GM23338 (cell line): ENCODE results near the gene NME2. TPM values are rescaled to one million over a fixed set of nuclear protein-coding genes. Genes with fewer than 3 reads are reported as not detected.

Experiments
- ATAC-seq: fragments of 200-7000 bp; cut with Tn5 transposase; 3 replicates; pipeline ENCODE4 v1.9.1; 2020
- DNase-seq: peaks from one replicate; pipeline ENCODE4 v3.0.0-alpha.2; 2015; ENCODE audit warnings: low spot score
- H2AFZ ChIP-seq: fragments of 200-600 bp; sonication (generic); 2 replicates; pipeline ENCODE4 v1.8.0; 2016; ENCODE audit warnings: antibody characterized with exemption, mild to moderate bottlenecking, moderate library complexity
- H3F3A ChIP-seq: fragments of 200-600 bp; sonication (generic); replicated peaks from 2 replicates; pipeline ENCODE4 v1.8.0; 2017; ENCODE audit warnings: antibody characterized with exemption, mixed run types, low read depth
- H3K27ac ChIP-seq: fragments of 200-600 bp; sonication (generic); 2 replicates; pipeline ENCODE4 v1.6.1; 2016; ENCODE audit warnings: low read depth
- H3K27me3 ChIP-seq: fragments of 200-600 bp; sonication (generic); 2 replicates; pipeline ENCODE4 v1.8.0; 2016; ENCODE audit warnings: mild to moderate bottlenecking, mixed run types, moderate library complexity; ENCODE audit not compliant: insufficient read depth
- H3K36me3 ChIP-seq: fragments of 200-600 bp; sonication (generic); 2 replicates; pipeline ENCODE4 v1.8.0; 2016; ENCODE audit warnings: mild to moderate bottlenecking; ENCODE audit not compliant: insufficient read depth
- H3K4me1 ChIP-seq: fragments of 200-600 bp; sonication (generic); 2 replicates; pipeline ENCODE4 v1.8.0; 2016; ENCODE audit warnings: mild to moderate bottlenecking, moderate library complexity; ENCODE audit not compliant: insufficient read depth
- H3K4me2 ChIP-seq: fragments of 200-600 bp; sonication (generic); 2 replicates; pipeline ENCODE4 v1.7.1; 2017; ENCODE audit warnings: mixed run types
- H3K4me3 ChIP-seq: fragments of 200-600 bp; sonication (generic); 2 replicates; pipeline ENCODE4 v1.6.1; 2016; ENCODE audit warnings: mixed run types
- H3K79me2 ChIP-seq: fragments of 200-600 bp; sonication (generic); replicated peaks from 2 replicates; pipeline ENCODE4 v1.8.0; 2017; ENCODE audit warnings: mild to moderate bottlenecking; ENCODE audit not compliant: insufficient read depth
- H3K9me2 ChIP-seq: fragments of 200-600 bp; sonication (generic); 2 replicates; pipeline ENCODE4 v1.8.0; 2017; ENCODE audit not compliant: insufficient read depth
- H4K20me1 ChIP-seq: fragments of 200-600 bp; sonication (generic); replicated peaks from 2 replicates; pipeline ENCODE4 v1.8.0; 2017; ENCODE audit warnings: mild to moderate bottlenecking; ENCODE audit not compliant: insufficient read depth
- H3K27ac Mint-ChIP-seq: 2 replicates; pipeline ENCODE4 v1.8.0; 2020; ENCODE audit warnings: inconsistent platforms, mild to moderate bottlenecking, moderate library complexity, mixed read lengths
- H3K27me3 Mint-ChIP-seq: 3 replicates; pipeline ENCODE4 v1.8.0; 2022; ENCODE audit warnings: low read depth, mild to moderate bottlenecking, moderate library complexity, mixed read lengths, inconsistent platforms; ENCODE audit not compliant: insufficient read depth, poor library complexity
- H3K36me3 Mint-ChIP-seq: 3 replicates; pipeline ENCODE4 v1.8.0; 2021; ENCODE audit warnings: low read depth, mild to moderate bottlenecking, inconsistent platforms, moderate library complexity, mixed read lengths
- H3K4me1 Mint-ChIP-seq: 3 replicates; pipeline ENCODE4 v1.8.0; 2020; ENCODE audit warnings: mild to moderate bottlenecking, inconsistent platforms, mixed read lengths
- H3K4me3 Mint-ChIP-seq: 3 replicates; pipeline ENCODE4 v1.8.0; 2021; ENCODE audit warnings: moderate library complexity, mild to moderate bottlenecking, inconsistent platforms, mixed read lengths
- H3K9me3 Mint-ChIP-seq: 3 replicates; pipeline ENCODE4 v1.8.0; 2020; ENCODE audit warnings: moderate library complexity, mild to moderate bottlenecking, inconsistent platforms, mixed read lengths
- REST ChIP-seq: IDR thresholded peaks from one replicate; pipeline ENCODE4 v1.6.1; 2018; ENCODE audit warnings: antibody characterized with exemption; ENCODE audit not compliant: unreplicated experiment
- polyA plus RNA-seq: library from polyadenylated mRNA; unstranded; fragments of >200 nt; fragmentation: Nextera tagmentation; extraction: Ambion mirVana; gene quantifications from 2 replicates; pipeline ENCODE4 v1.2.1, GENCODE V29; 2016
- total RNA-seq: library from RNA; depleted of rRNA; stranded (reverse); fragments of >200 nt; shearing (Covaris generic); gene quantifications from 2 replicates; pipeline ENCODE4 v1.2.3, GENCODE V29; 2014
- TF ChIP-seq, protein P1 (sequence below), 2 experiments: fragments of 200-600 bp in 1 of 2; sonication (generic) in 1 of 2; conservative IDR thresholded peaks; 2 replicates each; pipeline versions ENCODE4 v1.5.1 to v1.6.1; 2016 to 2017; ENCODE audit warnings: antibody characterized with exemption in 2 of 2, low read depth in 2 of 2, mild to moderate bottlenecking in 2 of 2, moderate library complexity in 1 of 2
- TF ChIP-seq, protein P2 (sequence below): fragments of 250-450 bp; sonication (Bioruptor Pico); IDR thresholded peaks from 2 replicates; pipeline ENCODE4 v1.5.0; 2020; ENCODE audit warnings: mild to moderate bottlenecking, moderate library complexity

NME2 gene
- total and polyA plus RNA-seq, 2 experiments from 2014 or later = 667 to 939 TPM

GRCh38 chr17:51189162-51189561 lies 23.0 kb downstream of the NME2 start:
- peaks cover 77% of the 10 kb centered on the region for H3K36me3 Mint-ChIP-seq
- no peaks in the 10 kb centered on the region for H3K4me1 Mint-ChIP-seq
- Histone ChIP-seq H3K27ac (no peak overlapping the region), H3F3A (no peaks in the 10 kb centered on the region), H2AFZ (no peak overlapping the region), H3K4me2 (no peak overlapping the region), H3K4me3 (no peak overlapping the region), H3K79me2 (no peaks in the 10 kb centered on the region), H3K36me3 (peaks cover 50% of the 10 kb centered on the region), H3K9me2 (no peaks in the 10 kb centered on the region), H3K4me1 (no peaks in the 10 kb centered on the region), H4K20me1 (peaks cover 6% of the 10 kb centered on the region; the same call in 1 of the 2 replicates), H3K27me3 (no peaks in the 10 kb centered on the region)
- H3K27me3 Mint-ChIP-seq = peaks cover 6% of the 10 kb centered on the region
- H3K4me3 Mint-ChIP-seq = no peak overlapping the region
- ATAC-seq (no peak), DNase-seq (no peak)
- TF ChIP-seq, protein P1, sequence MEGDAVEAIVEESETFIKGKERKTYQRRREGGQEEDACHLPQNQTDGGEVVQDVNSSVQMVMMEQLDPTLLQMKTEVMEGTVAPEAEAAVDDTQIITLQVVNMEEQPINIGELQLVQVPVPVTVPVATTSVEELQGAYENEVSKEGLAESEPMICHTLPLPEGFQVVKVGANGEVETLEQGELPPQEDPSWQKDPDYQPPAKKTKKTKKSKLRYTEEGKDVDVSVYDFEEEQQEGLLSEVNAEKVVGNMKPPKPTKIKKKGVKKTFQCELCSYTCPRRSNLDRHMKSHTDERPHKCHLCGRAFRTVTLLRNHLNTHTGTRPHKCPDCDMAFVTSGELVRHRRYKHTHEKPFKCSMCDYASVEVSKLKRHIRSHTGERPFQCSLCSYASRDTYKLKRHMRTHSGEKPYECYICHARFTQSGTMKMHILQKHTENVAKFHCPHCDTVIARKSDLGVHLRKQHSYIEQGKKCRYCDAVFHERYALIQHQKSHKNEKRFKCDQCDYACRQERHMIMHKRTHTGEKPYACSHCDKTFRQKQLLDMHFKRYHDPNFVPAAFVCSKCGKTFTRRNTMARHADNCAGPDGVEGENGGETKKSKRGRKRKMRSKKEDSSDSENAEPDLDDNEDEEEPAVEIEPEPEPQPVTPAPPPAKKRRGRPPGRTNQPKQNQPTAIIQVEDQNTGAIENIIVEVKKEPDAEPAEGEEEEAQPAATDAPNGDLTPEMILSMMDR (conservative IDR thresholded peaks at IDR 0.05; ENCODE audit: low read depth in 2 of 2) = no peak
- TF ChIP-seq, protein P2, sequence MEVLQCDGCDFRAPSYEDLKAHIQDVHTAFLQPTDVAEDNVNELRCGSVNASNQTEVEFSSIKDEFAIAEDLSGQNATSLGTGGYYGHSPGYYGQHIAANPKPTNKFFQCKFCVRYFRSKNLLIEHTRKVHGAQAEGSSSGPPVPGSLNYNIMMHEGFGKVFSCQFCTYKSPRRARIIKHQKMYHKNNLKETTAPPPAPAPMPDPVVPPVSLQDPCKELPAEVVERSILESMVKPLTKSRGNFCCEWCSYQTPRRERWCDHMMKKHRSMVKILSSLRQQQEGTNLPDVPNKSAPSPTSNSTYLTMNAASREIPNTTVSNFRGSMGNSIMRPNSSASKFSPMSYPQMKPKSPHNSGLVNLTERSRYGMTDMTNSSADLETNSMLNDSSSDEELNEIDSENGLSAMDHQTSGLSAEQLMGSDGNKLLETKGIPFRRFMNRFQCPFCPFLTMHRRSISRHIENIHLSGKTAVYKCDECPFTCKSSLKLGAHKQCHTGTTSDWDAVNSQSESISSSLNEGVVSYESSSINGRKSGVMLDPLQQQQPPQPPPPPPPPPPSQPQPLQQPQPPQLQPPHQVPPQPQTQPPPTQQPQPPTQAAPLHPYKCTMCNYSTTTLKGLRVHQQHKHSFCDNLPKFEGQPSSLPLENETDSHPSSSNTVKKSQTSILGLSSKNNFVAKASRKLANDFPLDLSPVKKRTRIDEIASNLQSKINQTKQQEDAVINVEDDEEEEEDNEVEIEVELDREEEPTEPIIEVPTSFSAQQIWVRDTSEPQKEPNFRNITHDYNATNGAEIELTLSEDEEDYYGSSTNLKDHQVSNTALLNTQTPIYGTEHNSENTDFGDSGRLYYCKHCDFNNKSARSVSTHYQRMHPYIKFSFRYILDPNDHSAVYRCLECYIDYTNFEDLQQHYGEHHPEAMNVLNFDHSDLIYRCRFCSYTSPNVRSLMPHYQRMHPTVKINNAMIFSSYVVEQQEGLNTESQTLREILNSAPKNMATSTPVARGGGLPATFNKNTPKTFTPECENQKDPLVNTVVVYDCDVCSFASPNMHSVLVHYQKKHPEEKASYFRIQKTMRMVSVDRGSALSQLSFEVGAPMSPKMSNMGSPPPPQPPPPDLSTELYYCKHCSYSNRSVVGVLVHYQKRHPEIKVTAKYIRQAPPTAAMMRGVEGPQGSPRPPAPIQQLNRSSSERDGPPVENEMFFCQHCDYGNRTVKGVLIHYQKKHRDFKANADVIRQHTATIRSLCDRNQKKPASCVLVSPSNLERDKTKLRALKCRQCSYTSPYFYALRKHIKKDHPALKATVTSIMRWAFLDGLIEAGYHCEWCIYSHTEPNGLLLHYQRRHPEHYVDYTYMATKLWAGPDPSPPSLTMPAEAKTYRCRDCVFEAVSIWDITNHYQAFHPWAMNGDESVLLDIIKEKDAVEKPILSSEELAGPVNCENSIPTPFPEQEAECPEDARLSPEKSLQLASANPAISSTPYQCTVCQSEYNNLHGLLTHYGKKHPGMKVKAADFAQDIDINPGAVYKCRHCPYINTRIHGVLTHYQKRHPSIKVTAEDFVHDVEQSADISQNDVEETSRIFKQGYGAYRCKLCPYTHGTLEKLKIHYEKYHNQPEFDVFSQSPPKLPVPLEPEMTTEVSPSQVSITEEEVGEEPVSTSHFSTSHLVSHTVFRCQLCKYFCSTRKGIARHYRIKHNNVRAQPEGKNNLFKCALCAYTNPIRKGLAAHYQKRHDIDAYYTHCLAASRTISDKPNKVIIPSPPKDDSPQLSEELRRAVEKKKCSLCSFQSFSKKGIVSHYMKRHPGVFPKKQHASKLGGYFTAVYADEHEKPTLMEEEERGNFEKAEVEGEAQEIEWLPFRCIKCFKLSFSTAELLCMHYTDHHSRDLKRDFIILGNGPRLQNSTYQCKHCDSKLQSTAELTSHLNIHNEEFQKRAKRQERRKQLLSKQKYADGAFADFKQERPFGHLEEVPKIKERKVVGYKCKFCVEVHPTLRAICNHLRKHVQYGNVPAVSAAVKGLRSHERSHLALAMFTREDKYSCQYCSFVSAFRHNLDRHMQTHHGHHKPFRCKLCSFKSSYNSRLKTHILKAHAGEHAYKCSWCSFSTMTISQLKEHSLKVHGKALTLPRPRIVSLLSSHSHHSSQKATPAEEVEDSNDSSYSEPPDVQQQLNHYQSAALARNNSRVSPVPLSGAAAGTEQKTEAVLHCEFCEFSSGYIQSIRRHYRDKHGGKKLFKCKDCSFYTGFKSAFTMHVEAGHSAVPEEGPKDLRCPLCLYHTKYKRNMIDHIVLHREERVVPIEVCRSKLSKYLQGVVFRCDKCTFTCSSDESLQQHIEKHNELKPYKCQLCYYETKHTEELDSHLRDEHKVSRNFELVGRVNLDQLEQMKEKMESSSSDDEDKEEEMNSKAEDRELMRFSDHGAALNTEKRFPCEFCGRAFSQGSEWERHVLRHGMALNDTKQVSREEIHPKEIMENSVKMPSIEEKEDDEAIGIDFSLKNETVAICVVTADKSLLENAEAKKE (CRISPR knock-in tag) = no peak
- TF ChIP-seq REST = no peak
- H3K9me3 Mint-ChIP-seq = no peaks in the 10 kb centered on the region
- no peak overlapping the region for H3K27ac Mint-ChIP-seq
